ENCODE results near the gene HDAC11.

DNA sequence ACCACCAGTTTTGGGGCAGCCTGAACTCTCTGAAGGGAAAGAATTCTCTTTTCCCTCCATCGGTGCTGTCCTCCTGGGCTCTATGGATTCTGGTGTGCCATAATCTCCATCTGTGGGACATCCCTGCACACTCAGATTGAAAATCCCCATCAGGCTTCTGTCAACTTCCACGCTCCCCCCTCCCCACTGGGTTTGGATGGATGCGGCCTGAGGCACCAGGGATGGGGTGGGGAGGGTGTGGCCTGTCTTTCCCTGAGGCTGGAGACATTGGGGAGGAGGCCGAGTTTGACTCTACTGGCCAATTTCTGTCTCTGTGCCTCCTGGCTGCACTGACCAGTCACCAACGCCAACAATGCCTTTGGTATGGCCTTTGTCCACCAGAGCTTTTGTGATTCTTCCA lies 52.5 kb downstream of the HDAC11 start:
- TF ChIP-seq, protein P1, sequence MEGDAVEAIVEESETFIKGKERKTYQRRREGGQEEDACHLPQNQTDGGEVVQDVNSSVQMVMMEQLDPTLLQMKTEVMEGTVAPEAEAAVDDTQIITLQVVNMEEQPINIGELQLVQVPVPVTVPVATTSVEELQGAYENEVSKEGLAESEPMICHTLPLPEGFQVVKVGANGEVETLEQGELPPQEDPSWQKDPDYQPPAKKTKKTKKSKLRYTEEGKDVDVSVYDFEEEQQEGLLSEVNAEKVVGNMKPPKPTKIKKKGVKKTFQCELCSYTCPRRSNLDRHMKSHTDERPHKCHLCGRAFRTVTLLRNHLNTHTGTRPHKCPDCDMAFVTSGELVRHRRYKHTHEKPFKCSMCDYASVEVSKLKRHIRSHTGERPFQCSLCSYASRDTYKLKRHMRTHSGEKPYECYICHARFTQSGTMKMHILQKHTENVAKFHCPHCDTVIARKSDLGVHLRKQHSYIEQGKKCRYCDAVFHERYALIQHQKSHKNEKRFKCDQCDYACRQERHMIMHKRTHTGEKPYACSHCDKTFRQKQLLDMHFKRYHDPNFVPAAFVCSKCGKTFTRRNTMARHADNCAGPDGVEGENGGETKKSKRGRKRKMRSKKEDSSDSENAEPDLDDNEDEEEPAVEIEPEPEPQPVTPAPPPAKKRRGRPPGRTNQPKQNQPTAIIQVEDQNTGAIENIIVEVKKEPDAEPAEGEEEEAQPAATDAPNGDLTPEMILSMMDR (IDR thresholded peaks at IDR 0.05): no peak
- no peak for TF ChIP-seq ZFX (IDR thresholded peaks at IDR 0.05; ENCODE audit: borderline replicate concordance)

All from 22Rv1 (cell line).